NT2/D1 (cell line): ENCODE results near the gene FAF2.

Experiments
- SUZ12 ChIP-seq: IDR thresholded peaks from 2 replicates; pipeline ENCODE4 v1.6.1; 2011; ENCODE audit not compliant: insufficient read length, insufficient read depth; ENCODE audit errors: extremely low read depth
- YY1 ChIP-seq: IDR thresholded peaks from 2 replicates; pipeline ENCODE4 v1.6.1; 2011; ENCODE audit not compliant: insufficient read length, insufficient read depth
- ZNF274 ChIP-seq: IDR thresholded peaks from 2 replicates; pipeline ENCODE4 v1.6.1; 2011; ENCODE audit warnings: mild to moderate bottlenecking, low read depth, low read length

DNA sequence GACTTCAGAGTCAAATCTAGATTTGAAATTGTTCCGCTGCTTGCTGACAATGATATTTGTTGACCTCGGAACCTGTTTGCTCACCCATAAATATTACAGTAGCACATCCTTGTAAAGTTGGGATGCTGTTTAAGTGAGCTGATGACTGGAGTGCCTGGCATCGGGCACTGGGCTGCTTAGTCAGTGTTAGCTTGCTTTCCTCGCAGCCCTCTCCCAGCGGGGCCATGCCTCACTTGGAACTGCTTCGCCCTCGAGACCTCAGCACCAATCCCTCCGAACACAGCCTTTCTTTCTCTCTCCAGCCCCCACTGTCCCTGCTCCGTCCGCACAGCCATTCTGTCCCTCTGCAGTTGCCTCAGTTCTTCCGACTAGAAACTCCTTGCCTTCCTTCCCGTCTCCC lies 65.6 kb downstream of the FAF2 start:
- no peak for TF ChIP-seq ZNF274
- no peak for TF ChIP-seq SUZ12
- TF ChIP-seq YY1 = no peak
